LNCaP clone FGC (cell line): ENCODE measurements around the gene TBCK.
A peak's percentile ranks its signal among the peaks of the same experiment; 100 is the strongest.

Experiments used
- DNase-seq: peaks from one replicate; pipeline ENCODE4 v3.0.0-alpha.2; 2011; ENCODE audit warnings: low read depth
- H3K4me3 ChIP-seq: 2 replicates; pipeline ENCODE4 v1.5.1; 2011; ENCODE audit warnings: mild to moderate bottlenecking, low read depth, low read length, control low read depth
- CTCF ChIP-seq: IDR thresholded peaks from 2 replicates; pipeline ENCODE4 v1.5.1; 2012; ENCODE audit warnings: mild to moderate bottlenecking; ENCODE audit not compliant: control insufficient read depth, insufficient read depth; ENCODE audit errors: extremely low read depth

TBCK gene

DNA sequence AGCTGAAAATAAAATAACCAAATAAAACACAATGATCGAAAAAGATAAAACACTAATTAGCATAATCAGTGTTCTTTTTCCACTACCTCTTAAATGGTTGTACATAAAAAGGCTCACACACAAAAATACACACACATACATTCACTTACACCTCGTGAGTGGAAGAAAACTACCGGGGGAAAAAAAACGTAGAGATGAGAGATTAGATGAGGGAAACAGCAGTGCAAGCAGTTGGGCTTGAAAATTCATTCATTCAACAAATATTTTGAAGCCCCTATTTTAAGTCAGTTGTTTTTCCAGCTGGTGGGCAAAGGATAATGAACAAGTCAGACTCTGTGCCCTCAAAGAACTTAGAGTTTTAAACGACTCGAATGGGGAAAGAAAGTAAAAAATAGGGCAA lies 1.0 kb downstream of the TBCK start:
- no peak for DNase-seq
- no peak for TF ChIP-seq CTCF
- H3K4me3 ChIP-seq: peak overlapping the region; percentile 89

- no peak overlapping the region for H3K4me3 ChIP-seq
- DNase-seq: no peak
- no peak for TF ChIP-seq CTCF
Measured at GRCh38 chr4:106312997-106313522, 2.9 kb downstream of the TBCK start.

- TF ChIP-seq CTCF: no peak
- no peak for DNase-seq
- H3K4me3 ChIP-seq: no peak overlapping the region
Measured at GRCh38 chr4:106312377-106312776, 3.6 kb downstream of the TBCK start.

GRCh38 chr4:106306561-106306960 lies 9.4 kb downstream of the TBCK start:
- peak overlapping the region; percentile 35 for H3K4me3 ChIP-seq
- no peak for DNase-seq
- TF ChIP-seq CTCF: no peak

GRCh38 chr4:106305435-106306055 lies 10.5 kb downstream of the TBCK start:
- DNase-seq: no peak
- no peak for TF ChIP-seq CTCF
- H3K4me3 ChIP-seq: no peak overlapping the region

DNA sequence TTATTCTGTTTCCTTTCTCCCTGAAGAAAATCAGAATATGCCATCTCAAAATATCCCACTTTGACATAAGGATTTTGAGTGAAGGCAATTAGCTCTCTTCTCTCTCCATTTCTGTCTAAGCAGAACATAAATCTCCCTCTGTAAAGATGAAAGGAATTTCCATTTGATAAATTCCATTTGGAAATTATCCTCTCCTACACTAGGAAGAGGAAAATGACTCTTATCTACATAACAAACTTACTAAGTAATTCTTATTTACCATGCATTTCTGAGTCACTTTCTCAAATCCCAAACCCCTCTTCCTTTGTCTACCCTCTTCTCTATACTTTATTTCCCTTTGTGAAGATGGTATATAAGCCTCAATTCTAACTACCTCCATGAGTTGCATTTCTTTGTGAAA lies 11.4 kb downstream of the TBCK start:
- TF ChIP-seq CTCF: no peak
- DNase-seq: no peak
- no peak overlapping the region for H3K4me3 ChIP-seq
